HG03095 (cell line): ENCODE data around the gene FAM83F.
"Not testable (repeated sequence)": the region's sequence is repeated elsewhere in the genome, so short reads cannot be mapped to it uniquely, and the experiment has no call there.

Source experiments
- ATAC-seq: cut with Tn5 transposase; IDR thresholded peaks from one replicate; pipeline ENCODE4 v1.9.1; 2021; ENCODE audit warnings: moderate library complexity; ENCODE audit not compliant: unreplicated experiment

FAM83F gene

DNA sequence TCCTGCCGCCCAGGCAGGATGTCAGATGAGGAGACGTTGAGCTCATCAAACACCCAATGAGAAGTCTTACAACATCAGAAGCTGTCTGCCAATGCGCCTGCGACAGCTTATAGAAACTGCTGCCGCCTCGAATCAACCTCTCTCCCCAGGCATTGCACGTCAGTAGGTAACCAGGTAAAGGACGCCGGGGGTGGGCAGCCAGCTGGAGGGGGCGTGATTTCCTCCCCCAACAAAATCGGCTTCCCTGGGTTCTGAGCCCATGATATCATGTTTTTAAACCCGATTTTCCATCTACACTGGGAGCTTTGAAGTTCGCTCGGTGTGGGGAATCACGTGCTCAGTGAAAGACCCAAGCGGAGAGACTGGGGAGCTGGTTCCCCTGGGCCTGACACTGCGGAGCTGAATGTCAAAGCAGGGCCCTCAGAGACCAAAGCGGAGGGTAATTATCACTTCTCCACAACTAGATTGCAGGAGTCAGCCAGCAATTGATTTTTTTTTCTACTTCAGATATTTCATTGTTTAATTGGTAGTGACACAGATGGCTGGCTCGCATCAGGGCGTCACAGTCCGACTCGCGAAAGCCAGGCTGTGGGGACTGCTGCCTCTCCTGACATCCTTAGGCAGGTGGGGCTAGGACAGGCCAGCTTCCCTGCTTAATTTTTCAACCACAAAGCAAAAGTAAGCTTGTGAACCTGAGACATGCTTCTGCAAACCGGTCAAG lies 15.4 kb downstream of the FAM83F start:
- no peak for ATAC-seq

DNA sequence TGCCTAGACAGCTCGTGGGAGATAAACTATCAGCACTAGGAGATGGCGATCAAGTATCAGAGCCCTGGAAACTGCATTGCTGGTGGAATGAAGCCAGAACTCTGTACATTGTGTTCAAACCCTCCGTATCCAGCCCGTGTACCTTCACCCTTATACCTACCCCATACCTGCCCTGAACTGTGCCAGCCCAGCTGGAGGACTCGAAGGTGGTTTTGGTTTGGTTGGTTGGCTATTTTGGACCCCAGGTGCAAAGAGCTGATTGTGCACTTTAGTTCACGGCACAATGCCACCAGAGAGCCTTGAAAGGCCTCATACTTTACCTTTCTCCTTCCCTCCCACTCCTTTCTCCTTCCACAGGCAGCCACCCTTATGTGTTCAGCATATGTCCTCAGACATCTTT lies 16.0 kb downstream of the FAM83F start:
- ATAC-seq = no peak

DNA sequence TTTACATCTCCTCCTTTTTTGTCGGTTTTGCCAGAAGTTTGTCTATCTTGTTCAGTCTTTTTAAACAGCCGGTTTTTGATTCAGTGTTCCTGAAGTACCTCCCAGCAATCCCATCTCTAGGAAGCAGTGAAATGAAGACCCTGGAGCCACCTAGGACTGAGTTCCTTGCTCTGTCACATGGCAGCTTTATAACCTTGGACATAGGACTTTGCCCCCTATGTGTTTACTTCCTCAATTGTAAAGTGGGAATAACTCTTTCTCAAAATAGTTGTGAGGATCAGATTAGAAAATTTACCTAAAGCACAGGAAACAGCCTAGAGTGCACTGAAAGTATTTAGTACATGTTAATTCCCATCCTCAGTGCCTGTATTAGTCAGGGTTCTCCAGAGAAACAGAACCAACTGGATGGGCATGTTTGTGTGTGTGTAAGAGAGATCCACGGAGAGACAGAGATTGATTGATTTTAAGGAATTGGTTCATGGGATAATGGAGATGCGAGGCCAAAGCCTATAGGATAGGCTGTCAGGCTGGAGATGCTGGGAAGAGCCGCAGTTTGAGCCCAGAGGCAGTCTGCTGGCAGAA lies 20.0 kb downstream of the FAM83F start:
- no peak for ATAC-seq

DNA sequence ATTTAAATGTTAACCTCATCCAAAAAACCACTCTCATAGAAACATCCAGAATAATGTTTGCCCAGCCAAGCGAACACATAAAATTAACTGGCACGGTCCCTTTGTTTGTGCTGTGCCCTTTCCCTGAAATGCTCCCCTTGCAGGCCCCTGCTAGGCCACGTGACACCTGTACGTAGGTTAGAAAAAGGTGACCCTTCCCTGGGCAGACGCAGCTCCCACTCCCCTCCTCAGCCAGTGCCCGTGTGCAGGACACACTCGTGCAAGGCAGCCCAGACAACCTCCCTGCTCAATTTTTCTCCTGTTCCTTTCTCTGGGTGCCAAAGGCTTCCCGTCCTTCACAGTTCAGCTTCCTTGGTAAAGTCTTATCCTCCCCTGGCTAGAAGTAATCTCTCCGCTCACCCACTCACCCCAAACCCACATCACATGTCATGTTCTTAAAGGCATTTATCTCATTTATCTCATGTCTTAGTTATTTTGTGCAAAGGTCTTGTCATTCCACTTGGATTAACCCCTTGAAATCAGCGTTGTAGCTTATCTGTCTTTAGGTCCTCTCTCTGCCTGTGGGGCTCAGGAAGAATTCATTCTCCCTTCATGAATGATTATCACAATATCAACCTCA lies 20.7 kb downstream of the FAM83F start:
- ATAC-seq = no peak

DNA sequence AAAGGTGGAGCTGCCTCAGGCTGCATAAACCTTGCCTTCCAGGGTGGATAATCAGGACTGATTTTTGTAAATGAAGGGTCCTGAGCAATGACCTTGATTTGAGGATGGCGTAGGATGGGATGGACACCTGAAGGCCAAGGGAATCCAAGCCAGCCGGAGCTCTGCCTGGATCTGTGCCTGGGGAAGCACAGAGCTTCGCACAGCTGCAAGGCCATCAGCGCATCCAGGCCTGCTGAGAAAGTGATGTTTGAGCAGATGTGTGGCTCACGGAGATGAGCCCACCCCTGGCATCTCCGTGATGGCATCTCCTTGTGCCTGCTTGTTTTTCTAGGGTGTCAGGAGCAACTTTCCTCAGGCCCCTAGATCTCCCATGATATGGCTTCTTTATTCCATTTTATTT lies 23.3 kb downstream of the FAM83F start:
- ATAC-seq = no peak

DNA sequence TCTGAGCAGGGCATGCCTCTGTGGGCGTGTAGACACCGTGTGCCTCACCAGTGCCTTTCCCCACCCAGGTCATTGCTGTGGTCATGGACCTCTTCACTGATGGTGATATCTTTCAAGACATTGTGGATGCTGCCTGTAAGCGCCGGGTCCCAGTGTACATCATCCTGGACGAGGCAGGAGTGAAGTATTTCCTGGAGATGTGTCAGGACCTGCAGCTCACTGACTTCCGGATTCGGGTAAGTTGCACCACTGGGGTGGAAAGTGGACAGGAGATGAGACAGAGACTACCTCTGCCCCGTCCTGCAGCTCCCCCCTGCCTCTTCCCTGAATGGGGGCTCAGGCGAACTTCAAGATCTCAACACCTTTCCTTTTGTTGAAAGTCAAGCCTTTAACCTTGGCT lies 24.3 kb downstream of the FAM83F start:
- ATAC-seq = no peak

DNA sequence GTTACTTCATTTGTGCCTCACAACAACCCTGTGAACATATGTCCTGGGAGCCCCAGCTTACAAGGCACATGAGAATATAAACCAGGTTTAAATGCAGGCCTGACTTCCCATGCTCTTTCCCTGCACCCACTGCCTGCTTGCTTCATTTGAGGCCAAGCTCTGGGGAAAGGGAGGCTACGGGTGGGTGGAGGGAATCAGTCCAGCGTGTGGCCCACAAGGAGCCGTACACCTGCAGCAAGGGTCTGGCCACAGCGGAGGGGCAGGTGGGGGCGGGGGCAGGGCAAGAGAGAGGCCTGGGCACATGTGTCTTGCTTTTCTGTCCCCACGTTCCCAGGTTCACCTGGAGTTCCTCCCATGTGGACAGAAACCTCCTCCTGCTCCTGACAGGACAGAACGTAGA lies 26.2 kb downstream of the FAM83F start:
- ATAC-seq = no peak

DNA sequence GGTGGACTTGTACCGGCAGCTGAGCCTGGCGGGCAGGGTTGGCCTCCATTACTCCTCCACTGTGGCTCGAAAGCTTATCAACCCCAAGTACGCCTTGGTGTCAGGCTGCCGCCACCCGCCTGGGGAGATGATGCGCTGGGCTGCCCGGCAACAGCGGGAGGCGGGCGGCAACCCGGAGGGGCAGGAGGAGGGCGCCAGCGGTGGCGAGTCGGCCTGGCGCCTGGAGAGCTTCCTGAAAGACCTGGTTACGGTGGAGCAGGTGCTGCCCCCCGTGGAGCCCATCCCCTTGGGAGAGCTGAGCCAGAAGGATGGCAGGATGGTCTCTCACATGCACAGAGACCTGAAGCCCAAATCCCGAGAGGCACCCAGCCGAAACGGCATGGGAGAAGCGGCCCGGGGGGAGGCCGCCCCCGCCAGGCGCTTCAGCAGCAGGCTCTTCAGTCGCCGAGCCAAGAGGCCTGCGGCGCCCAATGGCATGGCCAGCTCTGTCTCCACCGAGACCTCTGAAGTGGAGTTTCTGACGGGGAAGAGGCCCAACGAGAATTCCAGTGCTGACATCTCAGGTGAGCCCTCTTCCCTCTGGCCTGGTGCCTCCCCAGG lies 26.7 kb downstream of the FAM83F start:
- no peak for ATAC-seq

DNA sequence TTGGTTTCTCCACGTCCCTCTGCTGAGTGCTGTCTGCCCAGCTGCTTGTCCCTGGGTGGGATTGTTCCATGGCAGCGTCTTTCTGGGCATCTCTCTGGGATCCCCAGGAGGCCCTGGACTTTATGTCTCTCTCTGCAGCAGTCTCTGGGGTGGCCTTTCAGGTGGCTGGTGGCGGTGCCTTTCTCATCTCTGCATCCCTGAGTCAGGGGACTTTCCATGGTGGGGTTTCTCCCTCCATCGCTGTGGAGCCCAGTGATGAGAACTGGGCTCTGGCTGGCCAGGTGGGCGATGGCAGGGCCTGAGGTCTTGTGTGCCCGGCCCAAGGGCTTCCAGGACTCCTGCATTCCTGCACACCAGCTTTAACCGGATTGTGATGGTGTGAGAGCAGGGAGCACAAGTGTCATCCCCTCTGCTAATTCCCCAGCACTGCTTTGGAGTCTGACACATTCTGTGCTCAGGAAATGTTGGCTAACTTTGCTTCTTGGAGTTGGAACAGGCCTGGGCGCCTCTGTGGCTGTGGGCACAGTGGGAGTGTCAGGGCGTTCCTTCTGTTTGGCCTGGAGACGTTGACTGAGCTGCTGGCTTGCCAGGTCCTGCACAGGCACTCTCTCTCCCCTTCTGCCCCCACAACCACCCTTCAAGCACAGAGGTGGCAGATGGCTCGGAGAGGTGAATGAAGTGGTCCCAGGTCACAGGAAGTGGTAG lies 27.9 kb downstream of the FAM83F start:
- ATAC-seq = no peak

DNA sequence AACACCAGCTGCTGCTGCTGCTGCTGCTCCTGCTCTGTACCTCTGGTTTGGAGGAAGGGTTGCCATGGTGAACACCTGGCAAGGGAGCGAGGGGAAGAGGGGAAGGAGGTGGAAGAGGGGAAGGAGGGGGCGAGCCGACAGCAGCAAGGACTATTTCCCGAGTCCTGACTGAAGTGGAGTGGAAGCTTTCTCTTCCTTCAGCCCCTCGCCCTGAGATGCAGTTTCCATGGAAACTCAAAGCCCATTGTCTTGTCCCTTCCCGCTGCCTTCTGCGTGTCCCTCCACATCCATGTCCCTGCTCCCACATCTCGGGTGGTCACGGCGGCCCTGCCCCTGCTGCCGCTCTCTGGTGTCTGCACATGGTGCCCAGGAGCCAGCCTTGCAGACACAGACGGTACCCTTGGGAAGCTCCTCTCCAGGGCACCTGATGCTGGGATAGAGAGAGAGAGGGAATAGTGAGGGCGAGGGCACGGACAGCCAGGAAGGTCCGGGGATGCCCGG lies 28.6 kb downstream of the FAM83F start:
- ATAC-seq = no peak

DNA sequence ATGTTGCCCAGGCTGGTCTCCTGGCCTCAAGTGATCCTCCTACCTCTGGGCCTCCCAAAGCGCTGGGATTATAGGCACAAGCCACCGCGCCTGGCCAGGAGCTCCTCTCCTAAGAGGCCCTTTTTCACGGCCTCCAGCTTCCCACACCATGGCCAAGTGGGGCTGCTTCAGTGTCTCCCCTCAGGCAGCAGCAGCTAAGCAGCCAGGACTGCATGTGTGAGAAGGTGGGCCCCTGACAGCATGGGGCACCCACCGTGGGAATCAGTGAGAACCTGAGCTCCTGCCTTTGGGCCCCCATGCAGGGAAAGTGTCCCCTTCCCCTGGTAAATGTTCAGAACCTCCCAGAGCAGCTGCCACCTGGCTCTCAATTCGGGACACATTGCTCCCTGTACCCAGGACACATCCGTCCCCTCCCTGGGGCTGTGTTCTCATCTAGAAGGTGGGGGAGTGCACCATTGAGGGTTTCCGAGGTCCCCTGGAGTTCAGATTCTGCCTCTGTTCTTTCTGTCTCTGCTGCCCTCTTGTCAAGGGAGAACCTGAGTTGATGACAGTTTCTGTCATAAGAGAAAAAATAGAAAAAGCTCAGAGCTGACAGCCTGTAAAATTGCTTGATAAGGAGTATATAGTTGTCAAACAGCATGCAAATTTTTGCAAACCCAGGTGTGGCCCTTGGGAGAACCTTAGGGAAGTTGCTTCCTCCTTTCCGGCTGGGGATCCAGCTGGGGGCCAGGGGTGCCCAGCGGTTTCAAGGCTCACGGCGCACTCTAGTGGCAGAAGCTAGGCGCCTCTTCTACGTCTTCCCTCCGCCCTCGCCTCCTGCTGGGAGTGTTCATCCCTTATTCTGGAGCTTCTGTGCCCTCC lies 29.7 kb downstream of the FAM83F start:
- no peak for ATAC-seq

DNA sequence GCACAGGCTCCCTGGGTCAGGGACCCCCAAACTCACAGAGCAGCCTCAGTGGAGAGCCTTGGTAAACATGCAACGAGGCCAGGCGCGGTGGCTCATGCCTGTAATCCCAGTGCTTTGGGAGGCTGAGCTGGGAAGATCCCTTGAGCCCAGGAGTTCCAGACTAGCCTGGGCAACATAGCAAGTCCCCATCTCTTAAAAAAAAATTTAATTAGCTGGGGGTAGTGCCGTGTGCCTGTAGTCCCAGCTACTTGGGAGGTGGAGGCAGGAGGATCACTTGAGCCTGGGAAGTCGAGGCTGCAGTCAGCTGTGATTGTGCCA lies 30.3 kb downstream of the FAM83F start:
- ATAC-seq = not testable (repeated sequence)

DNA sequence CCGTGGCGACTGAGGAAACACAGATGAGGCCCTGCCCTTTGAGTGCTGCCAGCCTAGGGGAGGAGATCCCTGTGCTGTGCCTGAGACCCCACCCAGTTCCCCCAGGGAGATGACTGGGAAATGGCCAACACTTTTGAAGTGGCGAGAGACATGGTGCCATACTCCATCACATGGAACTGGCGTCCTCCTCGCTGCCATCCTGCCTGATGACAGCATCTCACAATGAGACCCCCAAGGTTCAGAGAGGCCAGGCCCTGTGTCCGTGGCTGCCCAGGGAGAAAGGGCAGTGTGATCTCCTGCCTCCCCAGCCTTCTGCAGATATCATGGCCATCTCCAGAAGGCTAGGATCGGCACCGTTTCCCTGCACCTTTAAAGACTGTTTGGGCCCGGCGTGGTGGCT lies 31.1 kb downstream of the FAM83F start:
- ATAC-seq = no peak

DNA sequence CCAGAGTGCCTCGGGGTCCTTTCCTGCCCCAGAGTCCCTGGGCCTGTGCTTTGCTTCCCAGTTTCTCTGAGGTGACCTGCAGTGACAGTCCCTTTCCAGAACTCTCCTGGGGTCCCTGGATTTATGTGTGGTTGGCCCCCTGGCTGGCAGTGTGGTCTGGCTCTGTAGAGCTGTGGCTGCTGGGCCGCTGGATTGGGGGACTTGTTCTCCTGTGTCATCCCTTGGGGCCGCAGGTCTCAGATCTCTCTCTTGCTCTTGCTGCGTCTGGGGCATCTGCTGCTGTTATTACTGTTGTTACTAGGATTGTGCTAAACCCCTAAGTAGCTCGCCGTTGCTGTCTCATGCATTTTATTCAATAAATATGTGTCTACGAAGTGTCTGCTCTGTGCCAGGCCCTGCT lies 31.9 kb downstream of the FAM83F start:
- no peak for ATAC-seq

DNA sequence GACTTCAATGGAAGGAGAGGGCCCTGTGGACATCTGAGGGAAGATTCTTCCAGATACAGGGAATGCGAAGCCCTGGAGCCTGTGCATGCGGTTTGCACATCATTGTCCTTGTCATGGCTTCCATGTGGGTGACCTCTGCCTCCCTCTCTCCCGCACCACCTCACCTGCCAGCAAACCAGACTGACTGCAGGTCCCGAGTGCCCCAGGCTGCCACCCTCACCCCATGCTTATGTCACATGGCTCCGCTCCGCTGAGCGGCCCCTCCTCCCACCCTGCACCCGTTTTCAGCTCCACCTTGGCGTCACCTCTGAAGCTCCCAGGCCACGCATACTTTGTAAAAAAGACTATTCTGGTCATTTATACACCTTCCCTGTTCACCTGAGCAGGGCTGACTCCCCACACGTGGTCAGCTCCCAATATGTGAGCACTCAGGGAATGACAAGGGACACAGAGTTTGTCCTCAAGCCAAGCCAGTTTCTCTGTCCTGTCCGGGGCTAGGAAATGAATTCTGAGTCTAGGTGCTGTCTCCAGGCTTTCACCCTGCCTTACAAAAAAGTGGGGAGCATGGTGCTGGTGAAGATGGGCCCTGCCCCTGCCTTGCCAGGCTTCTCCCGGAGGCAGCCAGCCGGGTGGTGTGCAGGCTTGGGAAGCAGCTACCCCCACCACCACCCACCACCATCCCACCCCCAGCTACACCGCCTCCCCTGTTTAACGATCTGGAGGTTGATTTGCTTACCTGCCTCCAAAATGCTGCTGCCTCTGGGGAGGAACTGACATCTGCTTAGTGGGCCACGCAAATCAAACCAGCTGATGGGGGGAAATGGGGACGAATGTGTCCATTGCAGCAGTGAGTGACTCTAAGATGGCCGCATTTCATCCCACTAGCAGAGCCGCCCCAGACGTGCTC lies 32.7 kb downstream of the FAM83F start:
- ATAC-seq = no peak

DNA sequence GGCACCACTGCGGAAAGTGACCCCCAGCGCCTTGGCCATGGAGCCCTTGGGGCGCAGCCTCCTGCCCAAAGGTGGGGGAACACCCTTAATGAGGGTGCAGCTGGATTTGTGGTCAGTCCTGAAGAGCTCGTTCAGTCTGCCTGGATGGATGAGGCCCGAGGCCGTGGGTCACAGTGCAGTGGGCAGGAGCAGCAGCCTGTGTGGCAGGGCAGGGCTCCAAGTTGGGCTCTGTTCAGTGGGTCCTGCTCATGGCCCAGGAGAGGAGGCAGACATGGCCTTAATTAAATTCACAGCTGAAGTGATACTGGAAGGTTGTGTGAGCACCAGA lies 33.3 kb downstream of the FAM83F start:
- no peak for ATAC-seq

DNA sequence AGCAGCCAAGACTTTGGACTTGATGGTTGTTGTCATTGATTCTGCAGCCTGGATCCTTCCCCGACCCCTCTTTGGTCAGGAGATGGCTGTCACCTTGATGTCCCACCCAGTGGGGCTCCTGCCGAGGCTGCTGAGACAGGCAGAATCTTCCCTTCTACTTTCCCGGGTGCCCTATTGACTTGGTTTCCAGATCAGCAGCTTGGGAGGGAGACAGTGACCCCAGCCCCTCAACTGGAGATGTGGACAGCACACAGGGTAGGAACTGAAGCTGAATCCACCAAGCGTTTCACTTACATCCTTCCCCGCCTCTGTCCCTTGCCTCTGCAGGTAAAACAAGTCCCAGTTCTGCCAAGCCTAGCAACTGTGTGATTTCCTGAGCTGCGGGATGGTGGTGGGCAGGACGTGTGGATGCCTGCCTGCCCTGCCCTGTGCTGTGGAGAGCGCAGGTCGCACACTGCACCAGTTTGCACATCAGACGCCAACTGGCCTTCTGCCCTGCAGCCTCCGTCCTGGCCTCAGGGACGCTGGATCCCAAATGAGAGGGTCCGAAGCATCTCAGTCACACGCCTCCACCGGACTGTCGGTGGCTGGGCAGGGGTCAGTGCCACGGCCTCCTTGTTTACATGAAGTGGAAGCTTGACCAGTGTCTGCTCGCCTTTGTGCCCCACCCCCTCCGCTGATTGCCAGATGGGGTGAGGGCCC lies 34.6 kb downstream of the FAM83F start:
- no peak for ATAC-seq

DNA sequence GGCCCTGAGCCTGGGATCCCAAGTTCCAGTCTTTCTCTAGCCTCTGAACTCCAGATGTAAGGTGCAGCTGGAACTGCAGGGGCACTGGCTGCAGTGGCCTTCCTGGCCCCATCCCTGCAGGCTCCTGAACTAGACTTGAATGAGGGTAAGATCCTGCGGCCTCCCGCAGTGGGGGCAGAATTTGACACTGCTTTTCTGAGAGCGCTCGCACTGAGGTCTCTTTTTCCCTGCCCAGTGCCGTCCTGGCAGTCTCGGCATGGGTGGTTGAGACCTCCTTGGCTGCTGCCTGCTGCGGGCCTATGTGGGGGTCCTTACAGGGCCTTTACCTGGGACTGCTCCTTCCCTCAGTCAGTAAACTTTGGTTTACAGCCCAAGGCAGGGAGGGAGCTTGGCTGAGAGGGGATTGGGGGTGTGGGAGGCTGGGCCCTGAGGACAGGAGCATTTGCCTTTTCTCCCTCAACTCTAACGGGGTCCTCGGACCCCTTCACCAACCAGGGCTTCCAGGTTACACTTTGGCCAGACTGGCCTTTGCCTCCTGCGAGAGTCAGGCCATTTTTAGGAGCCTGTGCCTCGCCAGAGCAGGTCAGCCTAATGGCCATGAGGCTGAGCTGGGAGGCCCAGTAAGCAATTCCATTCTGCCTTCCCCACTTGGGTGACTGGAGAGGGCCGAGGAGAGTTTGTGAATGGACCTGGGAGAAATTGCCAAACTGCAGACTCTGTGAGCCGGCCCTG lies 35.4 kb downstream of the FAM83F start:
- ATAC-seq = no peak

DNA sequence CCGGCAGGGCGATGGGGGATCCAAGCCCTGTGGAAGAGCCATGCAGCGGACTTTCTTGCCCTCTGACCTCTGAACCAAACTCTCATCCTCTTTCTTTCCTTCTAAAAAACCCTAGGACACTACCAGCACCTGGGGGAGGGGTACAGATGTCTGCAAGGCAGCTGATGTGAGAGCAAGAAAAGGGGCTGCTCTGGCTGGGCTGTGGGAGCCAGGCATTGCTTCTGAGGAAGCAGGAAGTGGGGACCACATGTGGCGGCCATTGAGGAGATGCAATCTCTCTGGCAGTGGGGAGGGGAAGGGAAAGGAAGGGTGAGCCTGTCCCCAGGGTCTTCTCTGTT lies 36.0 kb downstream of the FAM83F start:
- ATAC-seq = no peak
